Small intestine (tissue), 7 donors: Measurements from ENCODE around the gene TOMM6. TPM values are rescaled to one million over a fixed set of nuclear protein-coding genes. Genes with fewer than 3 reads are reported as not detected.

Experiments used
- DNase-seq, 2 donors: peaks; one replicate each; pipeline versions ENCODE4 v3.0.0 to v3.0.0-alpha.2; 2013
- FAIRE-seq: peaks from 2 replicates; lab custom pipeline; 2012; peaks lifted over from hg19 to GRCh38; lab: Jason Lieb, UNC
- H3K27ac ChIP-seq, 3 donors: one replicate each; pipeline ENCODE4 v1.5.1; 2013; ENCODE audit warnings: low read length in 2 of 3, mild to moderate bottlenecking in 2 of 3, control low read depth in 1 of 3, inconsistent platforms in 1 of 3, low read depth in 1 of 3, moderate library complexity in 1 of 3
- H3K27me3 ChIP-seq, 3 donors: one replicate each; pipeline ENCODE4 v1.6.1; 2013; ENCODE audit warnings: low read length in 3 of 3, inconsistent platforms in 1 of 3; ENCODE audit not compliant: control insufficient read depth in 3 of 3, insufficient read depth in 3 of 3
- H3K36me3 ChIP-seq, 3 donors: one replicate each; pipeline ENCODE4 v1.6.1; 2013; ENCODE audit warnings: low read length in 3 of 3, inconsistent platforms in 1 of 3, low read depth in 1 of 3, mild to moderate bottlenecking in 1 of 3, moderate library complexity in 1 of 3; ENCODE audit not compliant: control insufficient read depth in 3 of 3, insufficient read depth in 2 of 3
- H3K4me1 ChIP-seq, 3 donors: one replicate each; pipeline ENCODE4 v1.6.1; 2013; ENCODE audit warnings: low read length in 2 of 3, inconsistent platforms in 1 of 3, low read depth in 1 of 3, mild to moderate bottlenecking in 1 of 3, moderate library complexity in 1 of 3; ENCODE audit not compliant: control insufficient read depth in 3 of 3, insufficient read depth in 2 of 3
- H3K4me3 ChIP-seq, 3 donors: one replicate each; pipeline ENCODE4 v1.5.1; 2013; ENCODE audit warnings: low read length in 3 of 3, control low read depth in 1 of 3, inconsistent platforms in 1 of 3, low read depth in 1 of 3, mild to moderate bottlenecking in 1 of 3, moderate library complexity in 1 of 3
- H3K9me3 ChIP-seq, 2 donors: one replicate each; pipeline ENCODE4 v1.6.1; 2013; ENCODE audit warnings: low read depth in 1 of 2, low read length in 1 of 2; ENCODE audit not compliant: control insufficient read depth in 2 of 2, insufficient read depth in 1 of 2
- WGBS, 3 donors: extraction: QIAGEN DNeasy Blood & Tissue Kit; methylation state at CpG; one replicate each; pipeline ENCODE4 v1.1.7; 2013; 5-methylcytosine and 5-hydroxymethylcytosine counted together
- polyA plus RNA-seq, 4 donors: library from polyadenylated mRNA; stranded (reverse) in 3 of 4; unstranded in 1 of 4; fragments of 200-250 nt in 3 of 4; fragments of 120-200 nt in 1 of 4; gene quantifications; one replicate each; pipeline versions ENCODE4 v1.2.1 to v1.2.3, GENCODE V29; 2013
- donor health status: healthy with polysubstance abuse.
- donor health status: control.
- donor health status: control.
- donor health status: Bipolar disorder and iron deficiency.
- donor health status: healthy.

The TOMM6 gene
- polyA plus RNA-seq, 4 donors: 166 to 256 (median 207) TPM

DNA sequence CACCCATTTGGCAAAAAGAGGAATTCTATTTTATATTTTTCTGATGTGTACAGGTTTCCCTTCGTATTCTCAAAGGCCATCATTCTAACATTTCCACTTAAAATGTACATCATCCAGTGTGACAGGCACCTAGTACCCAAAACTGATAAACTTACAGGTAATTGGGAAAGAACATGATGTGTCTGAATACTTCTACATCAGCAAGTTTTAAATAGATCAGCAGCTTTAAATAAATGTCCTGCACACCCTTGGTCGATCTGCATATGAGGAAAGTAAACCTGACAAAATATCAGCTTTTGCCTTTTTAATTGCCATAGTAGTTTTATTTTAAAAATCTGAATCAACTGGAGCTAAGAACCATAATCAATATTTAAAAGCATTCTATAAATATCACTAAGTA, 26.5 kb downstream of the TOMM6 start:
- H3K27ac ChIP-seq: no peak overlapping the region
- WGBS, 3 donors: 88 to 90% (median 88%) methylated on average over 2 of the region's 2 CpGs
- H3K4me3 ChIP-seq: no peak overlapping the region
- no peaks in the 10 kb centered on the region for H3K4me1 ChIP-seq
- no peaks in the 10 kb centered on the region for H3K27me3 ChIP-seq
- FAIRE-seq (no peak), DNase-seq (no peak)
- peaks cover 0 to 2% (median 0%) of the 10 kb centered on the region in 3 donors for H3K36me3 ChIP-seq
- no peaks in the 10 kb centered on the region for H3K9me3 ChIP-seq

GRCh38 chr6:41814629-41815028, 27.1 kb downstream of the TOMM6 start:
- H3K27me3 ChIP-seq: no peaks in the 10 kb centered on the region
- FAIRE-seq (no peak), DNase-seq (no peak)
- H3K4me1 ChIP-seq: no peaks in the 10 kb centered on the region
- peaks cover 0 to 2% (median 0%) of the 10 kb centered on the region in 3 donors for H3K36me3 ChIP-seq
- 73 to 78% (median 75%) methylated on average over 4 of the region's 4 CpGs for WGBS, 3 donors
- H3K4me3 ChIP-seq: no peak overlapping the region
- no peaks in the 10 kb centered on the region for H3K9me3 ChIP-seq
- H3K27ac ChIP-seq: no peak overlapping the region

DNA sequence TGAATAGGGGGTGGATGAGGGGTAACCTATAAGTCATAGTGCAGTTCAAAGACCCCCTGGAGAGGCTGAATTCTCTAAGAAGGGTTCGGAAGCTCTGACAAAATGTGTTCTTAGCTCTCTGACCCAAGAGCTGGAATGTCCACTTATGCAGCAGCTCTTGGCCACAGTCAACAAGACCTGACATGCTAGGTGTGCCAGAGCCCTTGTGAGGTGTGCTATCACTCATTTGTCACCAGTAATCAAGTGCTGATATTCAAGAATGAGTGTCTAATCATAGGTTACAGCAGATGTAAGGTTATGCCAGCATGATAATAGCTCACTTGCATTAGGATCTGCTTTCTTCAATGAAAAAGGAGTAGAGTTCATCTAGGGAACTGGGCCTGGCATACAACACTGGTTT, 28.1 kb downstream of the TOMM6 start:
- DNase-seq: no peak
- Histone ChIP-seq H3K4me1 (no peaks in the 10 kb centered on the region), H3K4me3 (no peak overlapping the region), H3K36me3 (peaks cover 0 to 2% (median 0%) of the 10 kb centered on the region in 3 donors), H3K9me3 (no peaks in the 10 kb centered on the region), H3K27ac (no peak overlapping the region), H3K27me3 (no peaks in the 10 kb centered on the region)
- 95 to 98% (median 95%) methylated on average over 1 of the region's 1 CpG for WGBS, 3 donors
- FAIRE-seq: no peak

- Histone ChIP-seq H3K27me3 (no peaks in the 10 kb centered on the region), H3K36me3 (peaks cover 0 to 2% (median 0%) of the 10 kb centered on the region in 3 donors), H3K9me3 (no peaks in the 10 kb centered on the region), H3K4me3 (no peak overlapping the region), H3K27ac (no peak overlapping the region), H3K4me1 (no peaks in the 10 kb centered on the region)
- FAIRE-seq: no peak
- WGBS, 3 donors: 83 to 90% (median 84%) methylated on average over 4 of the region's 4 CpGs
- no peak for DNase-seq
Measured at GRCh38 chr6:41818271-41819054, 31.0 kb downstream of the TOMM6 start.

DNA sequence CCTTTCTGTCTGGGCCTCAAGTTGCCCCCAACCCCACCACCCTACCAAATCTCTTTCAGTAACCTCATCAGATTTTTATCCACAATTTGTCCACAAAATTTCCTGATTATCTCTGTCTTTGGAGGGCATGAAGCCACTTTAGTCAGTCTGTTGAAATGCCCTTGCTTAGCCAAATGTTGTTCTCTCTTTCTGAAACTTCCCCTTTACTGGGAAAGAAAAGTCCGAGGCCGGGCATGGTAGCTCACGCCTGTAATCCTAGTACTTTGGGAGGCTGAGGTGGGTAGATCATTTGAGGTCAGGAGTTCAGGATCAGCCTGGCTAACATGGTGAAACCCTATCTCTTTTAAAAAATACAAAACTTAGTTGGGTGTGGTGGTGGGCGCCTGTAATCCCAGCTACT, 33.8 kb downstream of the TOMM6 start:
- Histone ChIP-seq H3K27ac (no peak overlapping the region), H3K9me3 (no peaks in the 10 kb centered on the region), H3K4me1 (no peaks in the 10 kb centered on the region), H3K27me3 (no peaks in the 10 kb centered on the region), H3K36me3 (no peaks in the 10 kb centered on the region), H3K4me3 (no peak overlapping the region)
- WGBS, 3 donors: 86 to 93% (median 91%) methylated on average over 4 of the region's 4 CpGs
- DNase-seq (no peak), FAIRE-seq (no peak)

DNA sequence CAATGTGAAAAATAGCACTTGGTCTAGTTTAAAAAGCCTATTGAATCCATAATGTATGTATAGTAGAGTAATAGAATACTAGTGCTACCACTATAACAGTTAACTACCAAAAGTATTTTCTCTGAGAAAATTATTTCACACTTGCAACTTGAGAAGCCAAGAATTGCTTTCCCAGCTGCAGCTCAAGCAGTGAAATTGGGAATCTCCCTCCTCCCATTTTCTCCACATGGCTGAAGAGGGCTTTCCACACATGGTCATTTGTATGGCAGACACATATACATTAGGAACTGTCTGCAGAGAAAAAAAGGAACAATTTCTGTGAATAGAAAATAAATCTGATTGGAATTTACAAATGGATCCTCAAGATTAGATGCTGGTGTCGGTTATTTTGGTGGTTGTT, 34.5 kb downstream of the TOMM6 start:
- H3K27me3 ChIP-seq: no peaks in the 10 kb centered on the region
- no peaks in the 10 kb centered on the region for H3K4me1 ChIP-seq
- H3K4me3 ChIP-seq: no peak overlapping the region
- H3K9me3 ChIP-seq: no peaks in the 10 kb centered on the region
- no peaks in the 10 kb centered on the region for H3K36me3 ChIP-seq
- no peak overlapping the region for H3K27ac ChIP-seq
- DNase-seq (no peak), FAIRE-seq (no peak)
- WGBS, 3 donors: 91 to 100% (median 96%) methylated on average over 1 of the region's 1 CpG

GRCh38 chr6:41823178-41823577, 35.7 kb downstream of the TOMM6 start:
- no peak for FAIRE-seq
- Histone ChIP-seq H3K36me3 (no peaks in the 10 kb centered on the region), H3K27ac (no peak overlapping the region), H3K4me3 (no peak overlapping the region), H3K27me3 (no peaks in the 10 kb centered on the region), H3K9me3 (no peaks in the 10 kb centered on the region), H3K4me1 (no peaks in the 10 kb centered on the region)
- 95 to 100% (median 96%) methylated on average over 1 of the region's 1 CpG for WGBS, 3 donors
- DNase-seq: no peak

DNA sequence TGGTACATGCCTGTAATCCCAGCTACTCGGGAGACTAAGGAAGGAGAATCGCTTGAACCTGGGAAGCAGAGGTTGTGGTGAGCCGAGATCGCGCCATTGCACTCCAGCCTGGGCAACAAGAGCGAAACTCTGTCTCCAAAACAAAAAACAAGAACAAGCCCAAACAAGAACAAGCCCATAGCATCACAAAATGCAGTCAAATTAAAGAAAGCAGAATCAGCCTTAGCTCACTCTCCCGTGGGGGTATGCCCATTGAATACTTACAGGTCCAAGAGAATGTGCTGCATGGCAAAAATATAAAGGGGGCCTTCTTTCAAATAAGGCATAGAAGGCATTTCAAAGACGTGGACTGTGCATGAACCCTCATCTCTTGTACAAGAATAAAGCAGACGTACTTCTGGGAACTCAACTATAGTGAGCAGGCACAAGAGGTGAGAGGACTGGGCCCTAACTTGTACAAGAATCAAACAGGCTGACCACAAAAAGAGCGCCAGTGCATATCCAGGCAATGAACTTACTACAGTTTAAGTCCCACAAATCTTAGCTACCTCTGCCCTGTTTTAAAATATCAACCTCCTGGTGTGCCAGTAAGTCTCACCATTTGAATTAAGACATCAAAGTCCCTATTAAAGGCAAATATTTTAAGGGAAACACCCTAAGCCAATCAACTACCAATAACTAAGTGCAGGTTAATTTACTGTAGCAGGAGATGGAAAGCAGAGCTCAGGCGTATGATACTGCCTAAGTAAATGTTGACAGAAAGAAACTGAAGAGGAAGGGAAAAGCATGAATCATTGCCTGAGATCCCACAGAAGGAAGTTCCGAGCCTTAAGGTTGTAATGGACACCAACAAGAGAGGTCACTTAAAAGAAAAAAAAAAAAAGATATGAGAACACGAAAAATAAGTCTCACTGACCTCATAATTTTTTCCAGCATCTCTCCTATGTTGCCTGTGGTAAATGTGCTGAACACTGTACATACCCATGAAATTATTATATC, 37.4 kb downstream of the TOMM6 start:
- FAIRE-seq (no peak), DNase-seq (peak in 1 of 2 donors; percentile 19)
- Histone ChIP-seq H3K9me3 (no peaks in the 10 kb centered on the region), H3K27ac (no peak overlapping the region), H3K27me3 (no peaks in the 10 kb centered on the region), H3K36me3 (no peaks in the 10 kb centered on the region), H3K4me3 (no peak overlapping the region), H3K4me1 (no peaks in the 10 kb centered on the region)
- 86 to 94% (median 86%) methylated on average over 13 of the region's 13 CpGs for WGBS, 3 donors
